ENCODE results near the gene CBX8. TPM values are rescaled to one million over a fixed set of nuclear protein-coding genes. Genes with fewer than 3 reads are reported as not detected.

The CBX8 gene
- total RNA-seq, 1 donor from 2014 or later = 4.9 TPM

- no peak for TF ChIP-seq CTCF (IDR thresholded peaks at IDR 0.05)
- no peak for DNase-seq
- Histone ChIP-seq H3K9me3 (no peaks in the 10 kb centered on the region), H3K27me3 (peaks cover 92% of the 10 kb centered on the region), H3K4me3 (no peak overlapping the region), H3K36me3 (no peaks in the 10 kb centered on the region), H3K4me1 (peaks cover 26% of the 10 kb centered on the region), H3K27ac (no peak overlapping the region)
- intact Hi-C loops (cut with DNase I) = loop anchor here (5.0 kb wide), 1 partner anchor 35 kb away; no protein-coding TSS in a partner anchor
- no peak for ATAC-seq
Observed at GRCh38 chr17:79806863-79807720, 10.2 kb upstream of the CBX8 start.

- Histone ChIP-seq H3K27ac (no peak overlapping the region), H3K36me3 (no peaks in the 10 kb centered on the region), H3K4me3 (no peak overlapping the region), H3K4me1 (peaks cover 19% of the 10 kb centered on the region), H3K9me3 (no peaks in the 10 kb centered on the region), H3K27me3 (peaks cover 92% of the 10 kb centered on the region)
- intact Hi-C loops (cut with DNase I) = loop anchor here (5.0 kb wide), 1 partner anchor 36 kb away; no protein-coding TSS in a partner anchor
- ATAC-seq (no peak), DNase-seq (no peak)
- no peak for TF ChIP-seq CTCF (IDR thresholded peaks at IDR 0.05)
Observed at GRCh38 chr17:79806446-79806760, 9.5 kb upstream of the CBX8 start.

GRCh38 chr17:79804856-79805696 is 8.2 kb upstream of the CBX8 start:
- no peak for ATAC-seq
- Histone ChIP-seq H3K4me3 (no peak overlapping the region), H3K27ac (no peak overlapping the region), H3K9me3 (no peaks in the 10 kb centered on the region), H3K4me1 (peaks cover 16% of the 10 kb centered on the region), H3K27me3 (peaks cover 97% of the 10 kb centered on the region), H3K36me3 (no peaks in the 10 kb centered on the region)
- intact Hi-C loops (cut with DNase I) = loop anchor here (5.0 kb wide), 1 partner anchor 37 kb away; no protein-coding TSS in a partner anchor
- TF ChIP-seq CTCF (IDR thresholded peaks at IDR 0.05) = no peak
- DNase-seq = no peak

GRCh38 chr17:79803997-79804855 is 7.3 kb upstream of the CBX8 start:
- no peak for TF ChIP-seq CTCF (IDR thresholded peaks at IDR 0.05)
- H3K9me3 ChIP-seq = no peaks in the 10 kb centered on the region
- H3K27ac ChIP-seq = no peak overlapping the region
- H3K4me1 ChIP-seq = peaks cover 16% of the 10 kb centered on the region
- no peaks in the 10 kb centered on the region for H3K36me3 ChIP-seq
- DNase-seq (no peak), ATAC-seq (peak; percentile 29)
- H3K27me3 ChIP-seq = peaks cover 99% of the 10 kb centered on the region
- intact Hi-C loops (cut with DNase I) = no loop called here
- no peak overlapping the region for H3K4me3 ChIP-seq

- DNase-seq (no peak), ATAC-seq (no peak)
- H3K27ac ChIP-seq = no peak overlapping the region
- H3K36me3 ChIP-seq = no peaks in the 10 kb centered on the region
- peaks cover 23% of the 10 kb centered on the region for H3K4me1 ChIP-seq
- intact Hi-C loops (cut with DNase I) = no loop called here
- H3K27me3 ChIP-seq = peaks cover 99% of the 10 kb centered on the region
- H3K9me3 ChIP-seq = no peaks in the 10 kb centered on the region
- no peak overlapping the region for H3K4me3 ChIP-seq
- TF ChIP-seq CTCF (IDR thresholded peaks at IDR 0.05) = no peak
Observed at GRCh38 chr17:79803421-79803996, 6.6 kb upstream of the CBX8 start.
